Prostate gland (tissue), 2 donors: Measurements from ENCODE around the gene ATP1A2. TPM values are rescaled to one million over a fixed set of nuclear protein-coding genes. Genes with fewer than 3 reads are reported as not detected.

Source experiments
- DNase-seq: peaks from one replicate; pipeline ENCODE4 v3.0.0-alpha.2; 2019; ENCODE audit warnings: low spot score
- H3K27ac ChIP-seq, 2 donors: fragments of 200-600 bp; sonication (generic); 2 replicates each; pipeline ENCODE4 v1.5.1; 2017 to 2019
- H3K27me3 ChIP-seq: fragments of 200-600 bp; sonication (generic); replicated peaks from 2 replicates; pipeline ENCODE4 v1.5.1; 2019; ENCODE audit not compliant: insufficient read depth
- H3K36me3 ChIP-seq, 2 donors: fragments of 200-600 bp; sonication (generic); 1 replicate in 1 of 2; 2 replicates in 1 of 2; pipeline versions ENCODE4 v1.5.1 to v1.8.1; 2017 to 2019
- H3K4me1 ChIP-seq: fragments of 200-600 bp; sonication (generic); replicated peaks from 2 replicates; pipeline ENCODE4 v1.5.1; 2019
- H3K4me3 ChIP-seq, 2 donors: fragments of 200-600 bp; sonication (generic); 2 replicates each; pipeline ENCODE4 v1.5.1; 2017 to 2019
- H3K9me3 ChIP-seq: fragments of 200-600 bp; sonication (generic); 2 replicates; pipeline ENCODE4 v1.5.1; 2017
- POLR2A ChIP-seq: fragments of 450-650 bp; IDR thresholded peaks from one replicate; pipeline ENCODE4 v1.6.1; 2016; ENCODE audit warnings: antibody characterized with exemption, mild to moderate bottlenecking
- POLR2AphosphoS5 ChIP-seq: sonication (generic); formaldehyde crosslinking; IDR thresholded peaks from one replicate; pipeline ENCODE4 v1.6.1; 2017; ENCODE audit warnings: antibody characterized with exemption
- WGBS: methylation state at CpG from one replicate; pipeline ENCODE4 v1.1.5; 2018; 5-methylcytosine and 5-hydroxymethylcytosine counted together
- intact Hi-C: fragments of 100-400 bp; cut with DNase I; formaldehyde crosslinking; loops from one replicate; pipeline ENCODE4 v1.14.2; 2022
- total RNA-seq, 2 donors: library from RNA; depleted of rRNA; stranded (reverse); fragments of >200 nt; gene quantifications; one replicate each; pipeline ENCODE4 v1.1.0, GENCODE V29; 2016
- TF ChIP-seq, protein P1 (sequence below), 4 experiments: fragments of 200-600 bp in 2 of 4; fragments of 450-650 bp in 2 of 4; sonication (generic) in 2 of 4; IDR thresholded peaks; 1 replicate in 3 of 4; 2 replicates in 1 of 4; pipeline ENCODE4 v1.5.1; 2016 to 2019; ENCODE audit warnings: antibody characterized with exemption in 4 of 4, mild to moderate bottlenecking in 2 of 4, moderate library complexity in 2 of 4

ATP1A2 gene
- total RNA-seq, 2 donors from 2014 or later = 14.8 to 69.0 TPM

DNA sequence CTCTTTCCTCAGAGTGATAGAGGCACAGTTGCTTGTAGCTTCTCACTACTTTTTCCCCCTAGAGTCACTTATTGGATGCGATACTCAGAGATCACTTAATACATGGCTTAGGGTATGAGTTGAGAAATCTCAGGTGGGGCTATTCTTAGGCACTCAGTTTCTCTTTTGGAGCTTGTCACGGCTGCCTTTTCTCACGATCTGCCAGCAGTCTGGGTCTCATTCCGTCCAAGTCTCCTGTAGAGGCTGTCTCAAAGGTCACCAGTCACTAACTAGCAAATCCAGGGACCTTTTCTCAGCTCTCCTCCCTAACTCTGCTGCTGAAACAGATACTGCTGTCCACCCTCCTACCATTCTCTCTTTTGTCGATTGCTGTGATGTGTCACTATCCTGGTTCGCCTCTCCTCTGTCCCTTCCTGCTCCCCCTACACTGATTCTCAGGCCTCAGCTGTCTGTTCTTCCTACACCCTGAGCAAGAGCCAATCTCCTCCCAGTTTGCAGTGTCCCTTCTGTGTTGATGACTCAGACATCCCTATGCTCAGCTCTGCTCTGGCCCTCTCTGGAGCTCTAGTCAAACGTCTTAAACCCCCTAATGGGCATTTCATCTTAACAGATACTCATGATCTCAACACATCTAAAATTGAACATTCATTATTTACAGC is 12.4 kb downstream of the ATP1A2 start:
- no peak for TF ChIP-seq POLR2AphosphoS5
- TF ChIP-seq POLR2A = no peak
- TF ChIP-seq, protein P1, sequence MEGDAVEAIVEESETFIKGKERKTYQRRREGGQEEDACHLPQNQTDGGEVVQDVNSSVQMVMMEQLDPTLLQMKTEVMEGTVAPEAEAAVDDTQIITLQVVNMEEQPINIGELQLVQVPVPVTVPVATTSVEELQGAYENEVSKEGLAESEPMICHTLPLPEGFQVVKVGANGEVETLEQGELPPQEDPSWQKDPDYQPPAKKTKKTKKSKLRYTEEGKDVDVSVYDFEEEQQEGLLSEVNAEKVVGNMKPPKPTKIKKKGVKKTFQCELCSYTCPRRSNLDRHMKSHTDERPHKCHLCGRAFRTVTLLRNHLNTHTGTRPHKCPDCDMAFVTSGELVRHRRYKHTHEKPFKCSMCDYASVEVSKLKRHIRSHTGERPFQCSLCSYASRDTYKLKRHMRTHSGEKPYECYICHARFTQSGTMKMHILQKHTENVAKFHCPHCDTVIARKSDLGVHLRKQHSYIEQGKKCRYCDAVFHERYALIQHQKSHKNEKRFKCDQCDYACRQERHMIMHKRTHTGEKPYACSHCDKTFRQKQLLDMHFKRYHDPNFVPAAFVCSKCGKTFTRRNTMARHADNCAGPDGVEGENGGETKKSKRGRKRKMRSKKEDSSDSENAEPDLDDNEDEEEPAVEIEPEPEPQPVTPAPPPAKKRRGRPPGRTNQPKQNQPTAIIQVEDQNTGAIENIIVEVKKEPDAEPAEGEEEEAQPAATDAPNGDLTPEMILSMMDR (IDR thresholded peaks at IDR 0.05) = no peak
- H3K36me3 ChIP-seq = no peaks in the 10 kb centered on the region
- H3K27ac ChIP-seq = no peak overlapping the region
- no peaks in the 10 kb centered on the region for H3K27me3 ChIP-seq
- H3K4me1 ChIP-seq = no peaks in the 10 kb centered on the region
- WGBS = 60% methylated on average over 7 of the region's 7 CpGs
- intact Hi-C loops = no loop called here
- H3K4me3 ChIP-seq = no peak overlapping the region
- no peaks in the 10 kb centered on the region for H3K9me3 ChIP-seq
- DNase-seq = no peak

DNA sequence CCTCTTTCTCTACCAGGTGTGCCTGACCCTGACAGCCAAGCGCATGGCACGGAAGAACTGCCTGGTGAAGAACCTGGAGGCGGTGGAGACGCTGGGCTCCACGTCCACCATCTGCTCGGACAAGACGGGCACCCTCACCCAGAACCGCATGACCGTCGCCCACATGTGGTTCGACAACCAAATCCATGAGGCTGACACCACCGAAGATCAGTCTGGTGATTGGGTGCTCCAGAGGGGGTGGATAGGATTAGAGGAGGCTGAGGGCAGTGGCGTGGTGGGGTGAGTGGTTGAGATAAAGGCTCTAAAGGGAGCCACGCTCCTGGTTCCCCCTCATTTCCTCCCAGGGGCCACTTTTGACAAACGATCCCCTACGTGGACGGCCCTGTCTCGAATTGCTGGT is 13.1 kb downstream of the ATP1A2 start:
- Histone ChIP-seq H3K27me3 (no peaks in the 10 kb centered on the region), H3K27ac (no peak overlapping the region), H3K9me3 (no peaks in the 10 kb centered on the region), H3K36me3 (no peaks in the 10 kb centered on the region), H3K4me1 (no peaks in the 10 kb centered on the region), H3K4me3 (no peak overlapping the region)
- TF ChIP-seq POLR2AphosphoS5 (no peak), POLR2A (no peak)
- TF ChIP-seq, protein P1 (IDR thresholded peaks at IDR 0.05) = no peak
- 92% methylated on average over 18 of the region's 18 CpGs for WGBS
- intact Hi-C loops = no loop called here
- no peak for DNase-seq

- intact Hi-C loops = no loop called here
- Histone ChIP-seq H3K27me3 (no peaks in the 10 kb centered on the region), H3K36me3 (no peaks in the 10 kb centered on the region), H3K27ac (no peak overlapping the region), H3K9me3 (no peaks in the 10 kb centered on the region), H3K4me3 (no peak overlapping the region), H3K4me1 (no peaks in the 10 kb centered on the region)
- TF ChIP-seq, protein P1 (IDR thresholded peaks at IDR 0.05) = no peak
- TF ChIP-seq POLR2A (no peak), POLR2AphosphoS5 (no peak)
- 94% methylated on average over 5 of the region's 5 CpGs for WGBS
- no peak for DNase-seq
Measured at GRCh38 chr1:160129046-160129445, 13.5 kb downstream of the ATP1A2 start.

DNA sequence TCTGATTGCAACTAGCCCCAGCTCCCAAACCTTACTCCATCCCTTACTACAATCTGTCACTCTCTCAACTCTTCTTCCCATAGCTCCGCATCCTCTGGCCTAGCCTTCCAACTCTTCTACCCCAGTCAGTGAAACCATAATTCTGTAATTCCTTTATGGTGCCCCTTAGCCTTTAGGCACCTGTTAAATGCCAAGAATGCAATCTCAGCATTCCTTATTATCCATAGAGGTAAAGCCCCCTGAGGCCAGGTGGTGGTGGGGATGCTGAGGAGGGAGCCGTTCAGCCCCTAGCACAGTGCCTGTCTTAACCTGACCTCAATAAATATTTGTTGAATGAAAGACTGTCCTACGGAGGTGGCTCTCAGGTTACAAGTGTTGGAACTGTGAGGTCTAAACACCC is 14.0 kb downstream of the ATP1A2 start:
- no peaks in the 10 kb centered on the region for H3K4me1 ChIP-seq
- H3K27ac ChIP-seq = no peak overlapping the region
- 60% methylated on average over 3 of the region's 3 CpGs for WGBS
- no peak for DNase-seq
- H3K36me3 ChIP-seq = no peaks in the 10 kb centered on the region
- H3K9me3 ChIP-seq = no peaks in the 10 kb centered on the region
- TF ChIP-seq POLR2A (no peak), POLR2AphosphoS5 (no peak)
- TF ChIP-seq, protein P1 (IDR thresholded peaks at IDR 0.05) = no peak
- intact Hi-C loops = no loop called here
- H3K27me3 ChIP-seq = no peaks in the 10 kb centered on the region
- H3K4me3 ChIP-seq = no peak overlapping the region

DNA sequence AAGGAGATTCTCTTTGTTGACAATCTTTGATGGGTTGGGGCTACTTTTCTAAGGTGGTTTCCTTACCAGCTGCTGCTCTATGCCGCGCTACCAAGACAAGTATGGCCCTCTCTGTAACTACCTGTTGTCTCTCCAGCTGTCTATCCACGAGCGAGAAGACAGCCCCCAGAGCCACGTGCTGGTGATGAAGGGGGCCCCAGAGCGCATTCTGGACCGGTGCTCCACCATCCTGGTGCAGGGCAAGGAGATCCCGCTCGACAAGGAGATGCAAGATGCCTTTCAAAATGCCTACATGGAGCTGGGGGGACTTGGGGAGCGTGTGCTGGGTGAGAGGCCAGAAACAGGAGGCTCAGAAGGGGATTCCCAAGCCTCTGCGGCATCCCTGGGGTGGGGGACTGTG is 14.4 kb downstream of the ATP1A2 start:
- intact Hi-C loops = no loop called here
- TF ChIP-seq POLR2AphosphoS5 = no peak
- TF ChIP-seq, protein P1 (IDR thresholded peaks at IDR 0.05) = no peak
- no peak for TF ChIP-seq POLR2A

More for the DNA sequence above, 14.4 kb downstream of the ATP1A2 start:
- no peak for DNase-seq
- H3K27me3 ChIP-seq = no peaks in the 10 kb centered on the region
- H3K27ac ChIP-seq = no peak overlapping the region
- no peaks in the 10 kb centered on the region for H3K4me1 ChIP-seq
- no peaks in the 10 kb centered on the region for H3K9me3 ChIP-seq
- 86% methylated on average over 11 of the region's 11 CpGs for WGBS
- H3K36me3 ChIP-seq = no peaks in the 10 kb centered on the region
- H3K4me3 ChIP-seq = no peak overlapping the region
